ENCODE data around the gene CRYAA. TPM values are rescaled to one million over a fixed set of nuclear protein-coding genes. Genes with fewer than 3 reads are reported as not detected.

CRYAA gene
- total RNA-seq, 1 experiment from 2014 or later, result not detected

DNA sequence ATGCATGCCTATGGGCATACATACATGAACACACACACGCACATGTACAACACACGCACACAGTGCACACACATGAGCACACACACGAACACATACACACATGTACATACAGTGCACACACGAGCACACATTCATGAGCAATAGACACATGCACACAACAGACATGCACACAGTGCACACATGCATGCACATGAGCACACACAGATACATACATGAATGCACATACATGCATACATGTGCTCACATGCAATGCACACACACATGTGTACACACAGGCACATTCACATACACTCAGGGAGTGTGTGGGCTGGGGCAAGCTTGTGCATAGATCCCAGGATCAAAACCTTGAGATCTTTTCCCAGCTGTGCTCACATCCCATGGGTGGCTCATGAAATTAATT, 18.9 kb downstream of the CRYAA start:
- no peak for DNase-seq (ENCODE audit: low read depth, low spot score)
- H3K9ac ChIP-seq (ENCODE audit: low read length), result no peak overlapping the region
- no peaks in the 10 kb centered on the region for H3K9me2 ChIP-seq (ENCODE audit: insufficient read depth)
- no peaks in the 10 kb centered on the region for H3K36me3 ChIP-seq (ENCODE audit: control insufficient read depth in 1 of 2, insufficient read depth in 2 of 2, low read length in 2 of 2)
- POLR2A ChIA-PET, result no interaction called here
- H3K4me3 ChIP-seq (replicated peaks in 1 of 2; ENCODE audit: low read depth in 1 of 2, low read length in 2 of 2), result no peak overlapping the region
- H3K9me3 ChIP-seq (ENCODE audit: control insufficient read depth in 1 of 2, insufficient read depth in 1 of 2, low read depth in 1 of 2, low read length in 2 of 2), result no peaks in the 10 kb centered on the region
- CTCF ChIA-PET, result no interaction called here
- intact Hi-C loops (cut with micrococcal nuclease), result no loop called here
- H4K20me1 ChIP-seq (ENCODE audit: insufficient read depth), result no peaks in the 10 kb centered on the region
- H3K27me3 ChIP-seq (ENCODE audit: insufficient read depth, low read length), result peaks cover 10% of the 10 kb centered on the region
- TF ChIP-seq TCF7L2 (IDR thresholded peaks at IDR 0.05; ENCODE audit: borderline replicate concordance, extremely low read depth, insufficient read depth, insufficient read length) (no peak), RAD21 (IDR thresholded peaks at IDR 0.05; ENCODE audit: low read depth) (no peak), EZH2phosphoT487 (IDR thresholded peaks at IDR 0.05; ENCODE audit: borderline replicate concordance) (no peak)
- TF ChIP-seq, protein P1, sequence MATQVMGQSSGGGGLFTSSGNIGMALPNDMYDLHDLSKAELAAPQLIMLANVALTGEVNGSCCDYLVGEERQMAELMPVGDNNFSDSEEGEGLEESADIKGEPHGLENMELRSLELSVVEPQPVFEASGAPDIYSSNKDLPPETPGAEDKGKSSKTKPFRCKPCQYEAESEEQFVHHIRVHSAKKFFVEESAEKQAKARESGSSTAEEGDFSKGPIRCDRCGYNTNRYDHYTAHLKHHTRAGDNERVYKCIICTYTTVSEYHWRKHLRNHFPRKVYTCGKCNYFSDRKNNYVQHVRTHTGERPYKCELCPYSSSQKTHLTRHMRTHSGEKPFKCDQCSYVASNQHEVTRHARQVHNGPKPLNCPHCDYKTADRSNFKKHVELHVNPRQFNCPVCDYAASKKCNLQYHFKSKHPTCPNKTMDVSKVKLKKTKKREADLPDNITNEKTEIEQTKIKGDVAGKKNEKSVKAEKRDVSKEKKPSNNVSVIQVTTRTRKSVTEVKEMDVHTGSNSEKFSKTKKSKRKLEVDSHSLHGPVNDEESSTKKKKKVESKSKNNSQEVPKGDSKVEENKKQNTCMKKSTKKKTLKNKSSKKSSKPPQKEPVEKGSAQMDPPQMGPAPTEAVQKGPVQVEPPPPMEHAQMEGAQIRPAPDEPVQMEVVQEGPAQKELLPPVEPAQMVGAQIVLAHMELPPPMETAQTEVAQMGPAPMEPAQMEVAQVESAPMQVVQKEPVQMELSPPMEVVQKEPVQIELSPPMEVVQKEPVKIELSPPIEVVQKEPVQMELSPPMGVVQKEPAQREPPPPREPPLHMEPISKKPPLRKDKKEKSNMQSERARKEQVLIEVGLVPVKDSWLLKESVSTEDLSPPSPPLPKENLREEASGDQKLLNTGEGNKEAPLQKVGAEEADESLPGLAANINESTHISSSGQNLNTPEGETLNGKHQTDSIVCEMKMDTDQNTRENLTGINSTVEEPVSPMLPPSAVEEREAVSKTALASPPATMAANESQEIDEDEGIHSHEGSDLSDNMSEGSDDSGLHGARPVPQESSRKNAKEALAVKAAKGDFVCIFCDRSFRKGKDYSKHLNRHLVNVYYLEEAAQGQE (IDR thresholded peaks at IDR 0.05; ENCODE audit: low read depth), result no peak
- TF ChIP-seq, protein P2, sequence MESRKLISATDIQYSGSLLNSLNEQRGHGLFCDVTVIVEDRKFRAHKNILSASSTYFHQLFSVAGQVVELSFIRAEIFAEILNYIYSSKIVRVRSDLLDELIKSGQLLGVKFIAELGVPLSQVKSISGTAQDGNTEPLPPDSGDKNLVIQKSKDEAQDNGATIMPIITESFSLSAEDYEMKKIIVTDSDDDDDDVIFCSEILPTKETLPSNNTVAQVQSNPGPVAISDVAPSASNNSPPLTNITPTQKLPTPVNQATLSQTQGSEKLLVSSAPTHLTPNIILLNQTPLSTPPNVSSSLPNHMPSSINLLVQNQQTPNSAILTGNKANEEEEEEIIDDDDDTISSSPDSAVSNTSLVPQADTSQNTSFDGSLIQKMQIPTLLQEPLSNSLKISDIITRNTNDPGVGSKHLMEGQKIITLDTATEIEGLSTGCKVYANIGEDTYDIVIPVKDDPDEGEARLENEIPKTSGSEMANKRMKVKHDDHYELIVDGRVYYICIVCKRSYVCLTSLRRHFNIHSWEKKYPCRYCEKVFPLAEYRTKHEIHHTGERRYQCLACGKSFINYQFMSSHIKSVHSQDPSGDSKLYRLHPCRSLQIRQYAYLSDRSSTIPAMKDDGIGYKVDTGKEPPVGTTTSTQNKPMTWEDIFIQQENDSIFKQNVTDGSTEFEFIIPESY (IDR thresholded peaks at IDR 0.05; ENCODE audit: extremely low read depth, insufficient replicate concordance, low read length), result no peak
- no peaks in the 10 kb centered on the region for H3K79me2 ChIP-seq (ENCODE audit: insufficient read depth, low read length)
- no peak for ATAC-seq
- H3K27ac ChIP-seq (ENCODE audit: low read depth, low read length), result no peak overlapping the region
- H3K4me2 ChIP-seq (ENCODE audit: low read length), result no peak overlapping the region
- RAD21 ChIA-PET (ENCODE audit: low non-redundant PET in 1 of 2, low total read pairs in 2 of 2, uncharacterized antibody in 2 of 2, unreplicated experiment in 2 of 2), result no interaction called here
- H2AFZ ChIP-seq (ENCODE audit: low read depth, low read length, poor library complexity, severe bottlenecking), result no peak overlapping the region
- no peaks in the 10 kb centered on the region for H3K4me1 ChIP-seq (ENCODE audit: control insufficient read depth in 1 of 2, insufficient read depth in 2 of 2, low read length in 2 of 2)
- BruUV-seq (replicated peaks), result no TSS peak
